CD4-positive, alpha-beta T cell (primary cell): Measurements from ENCODE around the gene TMCC3. TPM values are rescaled to one million over a fixed set of nuclear protein-coding genes. Genes with fewer than 3 reads are reported as not detected.

Experiments used
- ATAC-seq: fragments of 200-7000 bp; cut with Tn5 transposase; one replicate; pipeline ENCODE4 v1.10.0; 2022; ENCODE audit warnings: mild to moderate bottlenecking; ENCODE audit not compliant: poor library complexity
- CTCF ChIA-PET: fragments of 350-600 bp; sonication (Branson Sonifier 250); formaldehyde crosslinking; loops from one replicate; lab custom pipeline; 2021; ENCODE audit warnings: antibody characterized with exemption, inconsistent platforms; lab: Charles Lee
- POLR2A ChIA-PET: fragments of 350-600 bp; sonication (Branson Sonifier 250); formaldehyde crosslinking; loops from one replicate; lab custom pipeline; 2021; ENCODE audit warnings: antibody characterized with exemption, inconsistent platforms; lab: Charles Lee
- DNase-seq, 14 experiments: peaks; one replicate each; pipeline ENCODE4 v3.0.0-alpha.2; 2013 to 2020; ENCODE audit warnings: mixed read lengths in 2 of 14
- H3K27ac ChIP-seq, 2 donors: one replicate each; pipeline versions ENCODE4 v1.5.1 to v1.7.0; 2013; ENCODE audit warnings: low read length in 2 of 2, low read depth in 1 of 2, mild to moderate bottlenecking in 1 of 2
- H3K27me3 ChIP-seq, 2 experiments: 1 replicate in 1 of 2; 2 replicates in 1 of 2; pipeline versions ENCODE4 v1.6.1 to v1.7.0; 2013; ENCODE audit warnings: low read length in 2 of 2, control low read depth in 1 of 2, mild to moderate bottlenecking in 1 of 2, moderate library complexity in 1 of 2; ENCODE audit not compliant: insufficient read depth in 2 of 2, control insufficient read depth in 1 of 2
- H3K36me3 ChIP-seq: one replicate; pipeline ENCODE4 v1.6.1; 2013; ENCODE audit warnings: low read length, control low read depth; ENCODE audit not compliant: insufficient read depth
- H3K4me1 ChIP-seq: one replicate; pipeline ENCODE4 v1.6.1; 2013; ENCODE audit warnings: low read length, control low read depth; ENCODE audit not compliant: insufficient read depth
- H3K4me3 ChIP-seq: one replicate; pipeline ENCODE4 v1.5.1; 2013; ENCODE audit warnings: mild to moderate bottlenecking, low read length, moderate library complexity
- H3K9me3 ChIP-seq, 2 experiments: 1 replicate in 1 of 2; 2 replicates in 1 of 2; pipeline versions ENCODE4 v1.6.1 to v1.7.0; 2013; ENCODE audit warnings: low read length in 2 of 2, mild to moderate bottlenecking in 2 of 2, control low read depth in 1 of 2, moderate library complexity in 1 of 2; ENCODE audit not compliant: control insufficient read depth in 1 of 2, insufficient read depth in 1 of 2
- H3K27ac Mint-ChIP-seq: one replicate; pipeline ENCODE4 v1.8.0; 2020; ENCODE audit warnings: mixed read lengths
- H3K27me3 Mint-ChIP-seq: one replicate; pipeline ENCODE4 v1.8.0; 2021; ENCODE audit warnings: mixed read lengths
- H3K36me3 Mint-ChIP-seq: one replicate; pipeline ENCODE4 v1.8.0; 2021; ENCODE audit warnings: low read depth, mixed read lengths
- H3K4me1 Mint-ChIP-seq: one replicate; pipeline ENCODE4 v1.8.0; 2021; ENCODE audit warnings: low read depth, mixed read lengths
- H3K4me3 Mint-ChIP-seq: one replicate; pipeline ENCODE4 v1.8.0; 2020; ENCODE audit warnings: mild to moderate bottlenecking, mixed read lengths
- H3K9me3 Mint-ChIP-seq: one replicate; pipeline ENCODE4 v1.8.0; 2020; ENCODE audit warnings: mixed read lengths
- CTCF ChIP-seq: fragments of 200-600 bp; IDR thresholded peaks from one replicate; pipeline ENCODE4 v1.8.0; 2022; ENCODE audit warnings: antibody characterized with exemption, mild to moderate bottlenecking
- intact Hi-C, 2 experiments: fragments of 100-400 bp; cut with DNase I in 1 of 2; cut with micrococcal nuclease in 1 of 2; formaldehyde crosslinking; loops; one replicate each; pipeline versions ENCODE4 v1.15.1 to v1.9.0; 2023 to 2025; cut with DNase I, micrococcal nuclease
- total RNA-seq, 174 experiments: library from RNA in 2 of 174; stranded (reverse) in 2 of 174; gene quantifications; one replicate each; pipeline ENCODE4 v1.2.3 and lab custom pipeline; 2021 to 2026

The TMCC3 gene
- total RNA-seq, 2 experiments from 2014 or later, result 0.78 to 1.3 TPM

DNA sequence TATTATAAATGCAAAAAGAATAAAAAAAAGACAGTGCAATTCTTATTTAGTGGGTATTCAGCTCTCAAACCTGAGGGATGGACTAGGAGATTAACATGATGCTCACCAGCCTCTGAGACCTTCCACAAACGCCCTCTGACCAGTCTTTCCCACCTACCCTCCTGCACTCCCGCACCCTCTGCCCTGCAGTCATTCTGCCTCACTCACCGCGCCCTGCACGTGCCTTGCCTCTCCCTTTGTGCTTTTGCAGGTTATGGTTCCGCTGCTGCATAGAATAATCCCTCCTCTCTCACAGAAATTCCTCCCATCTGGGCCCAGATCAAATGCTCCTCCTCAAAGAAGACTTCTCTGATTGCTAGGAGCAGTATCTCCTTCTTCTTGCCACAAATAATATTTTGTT, 28.5 kb upstream of the TMCC3 start:
- H3K36me3 Mint-ChIP-seq, result no peaks in the 10 kb centered on the region
- Histone ChIP-seq H3K27ac (no peak overlapping the region), H3K36me3 (no peaks in the 10 kb centered on the region), H3K27me3 (no peaks in the 10 kb centered on the region), H3K9me3 (no peaks in the 10 kb centered on the region), H3K4me1 (peaks cover 30% of the 10 kb centered on the region), H3K4me3 (no peak overlapping the region)
- H3K27ac Mint-ChIP-seq, result no peak overlapping the region
- H3K4me1 Mint-ChIP-seq, result peaks cover 12% of the 10 kb centered on the region
- H3K27me3 Mint-ChIP-seq, result peaks cover 5% of the 10 kb centered on the region
- TF ChIP-seq CTCF, result no peak
- DNase-seq (no peak), ATAC-seq (no peak)
- H3K4me3 Mint-ChIP-seq, result no peak overlapping the region
- POLR2A ChIA-PET, result interaction anchor here (0.9 kb wide), 1 partner anchor 157 kb away, joined by 3 read pairs; no protein-coding TSS in a partner anchor
- intact Hi-C loops, result no loop called here
- CTCF ChIA-PET, result interaction anchor here (1.3 kb wide), 1 partner anchor 7 kb away, joined by 3 read pairs; no protein-coding TSS in a partner anchor
- H3K9me3 Mint-ChIP-seq, result no peaks in the 10 kb centered on the region

- H3K4me1 ChIP-seq, result peaks cover 30% of the 10 kb centered on the region
- H3K27me3 Mint-ChIP-seq, result peaks cover 5% of the 10 kb centered on the region
- POLR2A ChIA-PET, result interaction anchor here (0.9 kb wide), 1 partner anchor 156 kb away, joined by 3 read pairs; no protein-coding TSS in a partner anchor
- no peaks in the 10 kb centered on the region for H3K9me3 Mint-ChIP-seq
- no peak for ATAC-seq
- H3K4me3 ChIP-seq, result no peak overlapping the region
- intact Hi-C loops, result no loop called here
- H3K36me3 Mint-ChIP-seq, result no peaks in the 10 kb centered on the region
- no peaks in the 10 kb centered on the region for H3K9me3 ChIP-seq
- H3K4me1 Mint-ChIP-seq, result peaks cover 12% of the 10 kb centered on the region
- no peaks in the 10 kb centered on the region for H3K27me3 ChIP-seq
- TF ChIP-seq CTCF, result no peak
- H3K27ac Mint-ChIP-seq, result no peak overlapping the region
- no peak overlapping the region for H3K27ac ChIP-seq
- no peak for DNase-seq
- H3K4me3 Mint-ChIP-seq, result no peak overlapping the region
- H3K36me3 ChIP-seq, result no peaks in the 10 kb centered on the region
- CTCF ChIA-PET, result no interaction called here
Observed at GRCh38 chr12:94678379-94678778, 28.0 kb upstream of the TMCC3 start.

GRCh38 chr12:94677778-94678177, 27.4 kb upstream of the TMCC3 start:
- no peak for TF ChIP-seq CTCF
- Histone ChIP-seq H3K27ac (no peak overlapping the region), H3K36me3 (no peaks in the 10 kb centered on the region), H3K4me1 (peaks cover 30% of the 10 kb centered on the region), H3K9me3 (no peaks in the 10 kb centered on the region), H3K4me3 (no peak overlapping the region), H3K27me3 (no peaks in the 10 kb centered on the region)
- ATAC-seq (no peak), DNase-seq (peak in 1 of 14 experiments; percentile 46)
- no peaks in the 10 kb centered on the region for H3K9me3 Mint-ChIP-seq
- no peak overlapping the region for H3K27ac Mint-ChIP-seq
- peaks cover 12% of the 10 kb centered on the region for H3K4me1 Mint-ChIP-seq
- POLR2A ChIA-PET, result no interaction called here
- peaks cover 5% of the 10 kb centered on the region for H3K27me3 Mint-ChIP-seq
- intact Hi-C loops, result no loop called here
- no peak overlapping the region for H3K4me3 Mint-ChIP-seq
- CTCF ChIA-PET, result no interaction called here
- H3K36me3 Mint-ChIP-seq, result no peaks in the 10 kb centered on the region
